Liver (tissue), 9 donors: ENCODE data around the gene BOC. TPM values are rescaled to one million over a fixed set of nuclear protein-coding genes. Genes with fewer than 3 reads are reported as not detected.

ENCODE experiments used
- DNase-seq: peaks from one replicate; pipeline ENCODE4 v3.0.0-alpha.2; 2017; ENCODE audit warnings: low spot score
- H3K27ac ChIP-seq, 2 donors: one replicate each; pipeline ENCODE4 v1.7.0; 2013; ENCODE audit warnings: inconsistent platforms in 2 of 2, low read length in 2 of 2, control low read depth in 1 of 2, low read depth in 1 of 2, mild to moderate bottlenecking in 1 of 2
- H3K27me3 ChIP-seq, 4 donors: one replicate each; pipeline versions ENCODE4 v1.6.1 to v1.7.0; 2013; ENCODE audit warnings: low read length in 3 of 4, inconsistent platforms in 1 of 4, mild to moderate bottlenecking in 1 of 4, moderate library complexity in 1 of 4; ENCODE audit not compliant: control insufficient read depth in 4 of 4, insufficient read depth in 4 of 4
- H3K36me3 ChIP-seq, 4 donors: one replicate each; pipeline versions ENCODE4 v1.6.1 to v1.7.0; 2013; ENCODE audit warnings: low read length in 3 of 4, mild to moderate bottlenecking in 3 of 4, low read depth in 1 of 4, moderate library complexity in 1 of 4; ENCODE audit not compliant: control insufficient read depth in 4 of 4, insufficient read depth in 3 of 4
- H3K4me1 ChIP-seq, 4 donors: one replicate each; pipeline versions ENCODE4 v1.6.1 to v1.7.0; 2013; ENCODE audit warnings: low read length in 3 of 4, mild to moderate bottlenecking in 3 of 4, moderate library complexity in 1 of 4; ENCODE audit not compliant: control insufficient read depth in 4 of 4, insufficient read depth in 4 of 4
- H3K4me3 ChIP-seq, 3 donors: one replicate each; pipeline versions ENCODE4 v1.6.1 to v1.7.0; 2013; ENCODE audit warnings: low read length in 3 of 3, control low read depth in 1 of 3, low read depth in 1 of 3, mild to moderate bottlenecking in 1 of 3
- H3K9ac ChIP-seq, 2 donors: one replicate each; pipeline ENCODE4 v1.7.0; 2013; ENCODE audit warnings: low read length in 2 of 2, mild to moderate bottlenecking in 2 of 2, moderate library complexity in 2 of 2, control low read depth in 1 of 2, low read depth in 1 of 2
- H3K9me3 ChIP-seq, 4 donors: one replicate each; pipeline versions ENCODE4 v1.6.1 to v1.7.0; 2013; ENCODE audit warnings: low read length in 3 of 4; ENCODE audit not compliant: control insufficient read depth in 4 of 4
- ATF3 ChIP-seq: IDR thresholded peaks from 2 replicates; pipeline ENCODE4 v1.6.1; 2016; ENCODE audit warnings: antibody characterized with exemption
- CTCF ChIP-seq: fragments of 150-350 bp; IDR thresholded peaks from 2 replicates; pipeline ENCODE4 v1.5.1; 2017; ENCODE audit warnings: improper control_type of control experiment, low read depth, low read length; ENCODE audit not compliant: missing input control
- GABPA ChIP-seq, 2 donors: IDR thresholded peaks in 1 of 2; conservative IDR thresholded peaks in 1 of 2; 2 replicates each; pipeline ENCODE4 v1.6.1; 2016; ENCODE audit warnings: antibody characterized with exemption in 2 of 2, mild to moderate bottlenecking in 1 of 2, moderate library complexity in 1 of 2
- HNF4A ChIP-seq, 2 donors: conservative IDR thresholded peaks; 2 replicates each; pipeline ENCODE4 v1.6.1; 2016; ENCODE audit warnings: antibody characterized with exemption in 2 of 2, mild to moderate bottlenecking in 2 of 2
- HNF4G ChIP-seq: IDR thresholded peaks from 2 replicates; pipeline ENCODE4 v1.6.1; 2016; ENCODE audit warnings: antibody characterized with exemption
- JUND ChIP-seq, 2 donors: IDR thresholded peaks; 2 replicates each; pipeline ENCODE4 v1.6.1; 2016; ENCODE audit warnings: antibody characterized with exemption in 2 of 2
- NR2F2 ChIP-seq: IDR thresholded peaks from 2 replicates; pipeline ENCODE4 v1.6.1; 2016; ENCODE audit warnings: antibody characterized with exemption
- REST ChIP-seq: IDR thresholded peaks from 2 replicates; pipeline ENCODE4 v1.6.1; 2016; ENCODE audit warnings: antibody characterized with exemption, mild to moderate bottlenecking
- RXRA ChIP-seq, 2 donors: IDR thresholded peaks; 2 replicates each; pipeline ENCODE4 v1.6.1; 2017 to 2018; ENCODE audit warnings: antibody characterized with exemption in 2 of 2, mild to moderate bottlenecking in 1 of 2
- SP1 ChIP-seq: IDR thresholded peaks from 2 replicates; pipeline ENCODE4 v1.6.1; 2018; ENCODE audit warnings: antibody characterized with exemption, mild to moderate bottlenecking
- TAF1 ChIP-seq: conservative IDR thresholded peaks from 2 replicates; pipeline ENCODE4 v1.6.1; 2016; ENCODE audit warnings: antibody characterized with exemption, mild to moderate bottlenecking
- YY1 ChIP-seq: IDR thresholded peaks from 2 replicates; pipeline ENCODE4 v1.6.1; 2016; ENCODE audit warnings: antibody characterized with exemption, mild to moderate bottlenecking
- ZBTB33 ChIP-seq: IDR thresholded peaks from 2 replicates; pipeline ENCODE4 v1.6.1; 2016; ENCODE audit warnings: antibody characterized with exemption
- WGBS: extraction: QIAGEN DNeasy Blood & Tissue Kit; methylation state at CpG from one replicate; pipeline ENCODE4 v1.1.7; 2013; 5-methylcytosine and 5-hydroxymethylcytosine counted together
- polyA plus RNA-seq, 2 donors: library from polyadenylated mRNA; stranded (reverse) in 1 of 2; unstranded in 1 of 2; fragments of 200-250 nt in 1 of 2; fragments of >200 nt in 1 of 2; fragmentation: Nextera tagmentation in 1 of 2; extraction: Ambion mirVana in 1 of 2; gene quantifications; one replicate each; pipeline versions ENCODE4 v1.2.1 to v1.2.3, GENCODE V29; 2013 to 2015
- total RNA-seq, 2 donors: library from RNA; depleted of rRNA; stranded (reverse); fragments of >200 nt; gene quantifications; one replicate each; pipeline ENCODE4 v1.2.3, GENCODE V29; 2014
- donor health status: healthy.
- donor health status: healthy.
- donor health status: healthy.
- donor health status: healthy.
- donor health status: healthy.

Gene BOC
- total and polyA plus RNA-seq, 4 donors, result 0.31 to 1.5 (median 0.65) TPM; not detected in 1

- H3K27ac ChIP-seq, result peak overlapping the region in 1 of 2 donors; percentile 37
- no peak overlapping the region for H3K9ac ChIP-seq
- TF ChIP-seq JUND (IDR thresholded peaks at IDR 0.05) (no peak), NR2F2 (no peak), HNF4G (no peak), HNF4A (conservative IDR thresholded peaks at IDR 0.05) (no peak), SP1 (no peak), REST (no peak), CTCF (no peak), RXRA (IDR thresholded peaks at IDR 0.05) (no peak), ZBTB33 (no peak), GABPA (IDR thresholded peaks at IDR 0.05 in 1 of 2, conservative IDR thresholded peaks at IDR 0.05 in 1 of 2) (no peak)
Measured at GRCh38 chr3:113275583-113275928, 64.2 kb downstream of the BOC start.

GRCh38 chr3:113275929-113276750 lies 64.8 kb downstream of the BOC start:
- Histone ChIP-seq H3K27ac (peak overlapping the region in 1 of 2 donors; percentile 37), H3K4me1 (peaks cover 0 to 6% (median 0%) of the 10 kb centered on the region in 4 donors), H3K4me3 (no peak overlapping the region), H3K36me3 (no peaks in the 10 kb centered on the region), H3K9me3 (no peaks in the 10 kb centered on the region), H3K27me3 (no peaks in the 10 kb centered on the region), H3K9ac (no peak overlapping the region)
- DNase-seq, result no peak
- TF ChIP-seq TAF1 (no peak), NR2F2 (peak; percentile 35), ATF3 (no peak), JUND (IDR thresholded peaks at IDR 0.05) (no peak), YY1 (no peak)
- 71% methylated on average over 16 of the region's 16 CpGs for WGBS

More at GRCh38 chr3:113275583-113275928, 64.2 kb downstream of the BOC start:
- peaks cover 0 to 6% (median 0%) of the 10 kb centered on the region in 4 donors for H3K4me1 ChIP-seq
- no peak overlapping the region for H3K4me3 ChIP-seq
- 92% methylated on average over 2 of the region's 2 CpGs for WGBS
- no peaks in the 10 kb centered on the region for H3K9me3 ChIP-seq
- no peaks in the 10 kb centered on the region for H3K36me3 ChIP-seq
- no peaks in the 10 kb centered on the region for H3K27me3 ChIP-seq
- DNase-seq, result no peak
